Measurements from ENCODE around the gene EFEMP2.

The EFEMP2 gene

GRCh38 chr11:65884716-65885092 is 12.1 kb upstream of the EFEMP2 start:
- no peak for DNase-seq (ENCODE audit: low read depth)

- no peak for DNase-seq (ENCODE audit: low read depth)
These were observed 11.5 kb upstream of the EFEMP2 start for GRCh38 chr11:65883786-65884715.

- DNase-seq (ENCODE audit: low read depth), result no peak
These were observed 10.6 kb upstream of the EFEMP2 start for GRCh38 chr11:65883058-65883761.

DNA sequence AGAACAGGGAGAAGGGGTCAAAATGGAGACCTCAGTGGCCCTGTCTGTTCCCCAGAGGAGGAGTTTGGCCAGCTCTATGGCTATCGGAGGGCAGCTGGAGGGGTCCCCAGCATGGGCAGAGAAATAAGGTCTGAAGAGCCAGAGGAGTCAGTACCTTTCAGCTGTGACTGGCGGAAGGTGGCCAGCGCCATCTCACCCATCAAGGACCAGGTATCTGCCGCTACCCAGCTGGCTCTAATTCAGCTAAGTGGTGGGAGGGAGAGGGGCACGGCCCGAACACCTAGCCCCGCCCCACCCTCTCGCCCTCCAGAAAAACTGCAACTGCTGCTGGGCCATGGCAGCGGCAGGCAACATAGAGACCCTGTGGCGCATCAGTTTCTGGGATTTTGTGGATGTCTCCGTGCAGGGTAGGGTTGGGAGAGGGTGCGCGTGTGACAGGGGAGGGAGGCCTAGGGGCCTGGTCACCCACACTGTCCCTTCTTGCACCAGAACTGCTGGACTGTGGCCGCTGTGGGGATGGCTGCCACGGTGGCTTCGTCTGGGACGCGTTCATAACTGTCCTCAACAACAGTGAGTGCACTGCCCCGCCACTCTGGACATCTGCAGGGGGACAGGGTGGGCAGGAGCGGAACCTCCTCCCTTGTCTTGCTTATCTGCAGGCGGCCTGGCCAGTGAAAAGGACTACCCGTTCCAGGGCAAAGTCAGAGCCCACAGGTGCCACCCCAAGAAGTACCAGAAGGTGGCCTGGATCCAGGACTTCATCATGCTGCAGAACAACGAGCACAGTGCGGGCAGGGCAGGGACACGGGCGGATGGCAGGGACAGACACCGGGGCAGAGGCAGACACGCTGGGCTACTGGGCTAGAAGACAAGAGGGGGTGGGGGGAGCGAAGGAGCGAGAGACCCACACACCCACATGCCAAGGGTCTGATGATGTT is 9.8 kb upstream of the EFEMP2 start:
- DNase-seq (ENCODE audit: low read depth), result no peak

DNA sequence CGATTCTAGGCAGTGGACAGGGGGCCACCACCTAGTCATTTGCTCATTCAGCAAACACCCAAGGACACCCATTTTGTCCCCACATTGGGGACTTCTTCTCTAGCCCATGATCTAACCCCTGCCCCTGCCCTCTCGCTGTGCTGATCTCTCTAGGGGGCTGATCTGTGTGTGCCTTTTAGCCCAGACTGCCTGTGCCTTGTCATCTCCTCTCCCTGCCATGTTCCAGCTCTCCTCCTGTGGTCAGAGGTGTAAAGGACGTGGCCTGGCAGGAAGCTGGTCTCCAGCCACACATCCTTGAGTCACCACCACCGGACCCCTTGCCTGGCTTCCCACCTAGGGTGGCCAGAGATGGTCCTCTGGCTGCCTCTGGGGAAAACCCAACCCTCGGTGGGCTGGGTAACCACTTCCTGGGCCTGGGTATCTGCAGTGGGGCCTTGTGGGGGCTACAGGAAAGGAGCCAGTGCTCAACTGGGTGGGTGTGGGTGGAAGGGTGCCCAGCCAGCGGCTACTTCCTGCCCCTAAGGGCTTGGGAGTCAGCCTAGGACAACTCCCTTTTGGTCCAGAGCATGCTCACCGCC is 8.3 kb upstream of the EFEMP2 start:
- DNase-seq (ENCODE audit: low read depth), result no peak

DNA sequence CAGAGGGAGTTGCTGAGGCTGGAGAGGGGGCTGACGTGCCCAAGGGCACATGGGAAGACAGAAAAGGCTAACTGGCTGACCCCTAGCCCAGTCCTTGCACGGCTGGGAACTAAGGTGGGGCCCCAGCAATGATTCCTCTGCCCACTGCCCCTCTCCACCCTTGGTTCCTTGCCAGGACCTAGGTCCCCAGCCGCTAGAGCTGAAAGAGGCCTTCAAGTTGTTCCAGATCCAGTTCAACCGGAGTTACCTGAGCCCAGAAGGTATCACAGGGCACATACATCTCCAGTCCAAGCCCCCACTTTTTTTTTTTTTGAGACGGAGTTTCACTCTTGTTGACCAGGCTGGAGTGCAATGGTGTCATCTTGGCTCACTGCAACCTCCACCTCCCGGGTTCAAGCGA is 7.4 kb upstream of the EFEMP2 start:
- no peak for DNase-seq (ENCODE audit: low read depth)

GRCh38 chr11:65879617-65880016 is 7.0 kb upstream of the EFEMP2 start, which contains the start of gene CTSW:
Gene CTSW, plus strand, starts transcription at chr11:65879837. Its CDS starts 18 bp downstream, at chr11:65879855.
- DNase-seq (ENCODE audit: low read depth), result no peak

GRCh38 chr11:65873318-65874156 is 937 bp upstream of the EFEMP2 start:
- DNase-seq (ENCODE audit: low read depth), result peak; percentile 66

GRCh38 chr11:65871811-65872548 is 620 bp downstream of the EFEMP2 start:
- DNase-seq (ENCODE audit: low read depth), result no peak

GRCh38 chr11:65870706-65871681 is 1.6 kb downstream of the EFEMP2 start:
- DNase-seq (ENCODE audit: low read depth), result no peak

GRCh38 chr11:65870307-65870658 is 2.3 kb downstream of the EFEMP2 start:
- no peak for DNase-seq (ENCODE audit: low read depth)

GRCh38 chr11:65869643-65870306 is 2.8 kb downstream of the EFEMP2 start:
- no peak for DNase-seq (ENCODE audit: low read depth)

- no peak for DNase-seq (ENCODE audit: low read depth)
These were observed 3.7 kb downstream of the EFEMP2 start for GRCh38 chr11:65868907-65869306.

GRCh38 chr11:65868076-65868667 is 4.4 kb downstream of the EFEMP2 start:
- no peak for DNase-seq (ENCODE audit: low read depth)

GRCh38 chr11:65867284-65868071 is 5.1 kb downstream of the EFEMP2 start:
- DNase-seq (ENCODE audit: low read depth), result no peak

DNA sequence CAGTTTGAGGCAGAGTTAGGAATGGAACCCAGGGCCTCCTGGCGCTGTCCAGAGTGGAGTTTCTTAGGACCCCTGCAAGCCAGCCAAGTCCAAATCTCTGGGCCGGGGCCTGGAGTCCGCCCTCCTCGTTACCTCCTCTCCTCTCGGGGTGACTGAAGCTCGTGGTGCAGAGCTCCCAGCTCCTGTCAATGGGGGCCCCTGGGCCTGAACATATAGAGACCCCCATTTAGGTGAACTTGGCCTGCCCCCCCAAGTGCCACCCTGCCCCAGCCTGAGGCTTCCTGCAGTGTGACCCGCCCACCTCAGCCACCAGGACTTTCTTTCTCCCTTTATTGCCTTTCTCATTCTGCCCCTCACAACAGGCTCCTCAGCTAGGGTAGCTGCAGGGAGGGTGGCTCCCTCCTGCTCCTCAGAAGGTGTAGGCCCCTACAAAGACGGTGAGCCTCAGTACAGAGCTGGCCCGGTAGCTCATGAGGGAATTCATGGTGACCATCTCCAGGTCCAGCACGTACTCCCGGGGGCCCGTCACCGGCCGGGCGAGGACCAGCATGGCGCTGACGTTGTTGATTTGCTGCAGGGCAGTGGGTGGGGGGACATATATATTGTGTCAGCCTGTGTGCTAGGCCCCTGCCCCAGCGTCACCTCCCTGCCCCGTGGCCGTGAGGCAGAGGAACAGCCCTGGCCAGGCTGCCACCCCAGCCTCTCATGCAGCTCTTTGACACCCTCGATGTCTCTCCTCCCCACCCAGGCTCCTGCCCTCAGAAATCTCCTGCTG is 5.9 kb downstream of the EFEMP2 start:
- DNase-seq (ENCODE audit: low read depth), result no peak

Data from HS-5 (cell line).